ENCODE data around the gene CDV3.

The CDV3 gene

GRCh38 chr3:133610031-133610430 lies 36.5 kb downstream of the CDV3 start:
- TF ChIP-seq SIN3A (IDR thresholded peaks at IDR 0.05; ENCODE audit: borderline replicate concordance, insufficient read depth, low read length) (no peak), FOXP2 (optimal IDR thresholded peaks at IDR 0.05; ENCODE audit: borderline replicate concordance, extremely low read depth, extremely low read length, insufficient read depth) (no peak), POLR2AphosphoS5 (IDR thresholded peaks at IDR 0.05; ENCODE audit: low read depth, low read length) (no peak), TAF1 (IDR thresholded peaks at IDR 0.05; ENCODE audit: borderline replicate concordance, insufficient read depth, low read length) (no peak)
- TF ChIP-seq, protein P1, sequence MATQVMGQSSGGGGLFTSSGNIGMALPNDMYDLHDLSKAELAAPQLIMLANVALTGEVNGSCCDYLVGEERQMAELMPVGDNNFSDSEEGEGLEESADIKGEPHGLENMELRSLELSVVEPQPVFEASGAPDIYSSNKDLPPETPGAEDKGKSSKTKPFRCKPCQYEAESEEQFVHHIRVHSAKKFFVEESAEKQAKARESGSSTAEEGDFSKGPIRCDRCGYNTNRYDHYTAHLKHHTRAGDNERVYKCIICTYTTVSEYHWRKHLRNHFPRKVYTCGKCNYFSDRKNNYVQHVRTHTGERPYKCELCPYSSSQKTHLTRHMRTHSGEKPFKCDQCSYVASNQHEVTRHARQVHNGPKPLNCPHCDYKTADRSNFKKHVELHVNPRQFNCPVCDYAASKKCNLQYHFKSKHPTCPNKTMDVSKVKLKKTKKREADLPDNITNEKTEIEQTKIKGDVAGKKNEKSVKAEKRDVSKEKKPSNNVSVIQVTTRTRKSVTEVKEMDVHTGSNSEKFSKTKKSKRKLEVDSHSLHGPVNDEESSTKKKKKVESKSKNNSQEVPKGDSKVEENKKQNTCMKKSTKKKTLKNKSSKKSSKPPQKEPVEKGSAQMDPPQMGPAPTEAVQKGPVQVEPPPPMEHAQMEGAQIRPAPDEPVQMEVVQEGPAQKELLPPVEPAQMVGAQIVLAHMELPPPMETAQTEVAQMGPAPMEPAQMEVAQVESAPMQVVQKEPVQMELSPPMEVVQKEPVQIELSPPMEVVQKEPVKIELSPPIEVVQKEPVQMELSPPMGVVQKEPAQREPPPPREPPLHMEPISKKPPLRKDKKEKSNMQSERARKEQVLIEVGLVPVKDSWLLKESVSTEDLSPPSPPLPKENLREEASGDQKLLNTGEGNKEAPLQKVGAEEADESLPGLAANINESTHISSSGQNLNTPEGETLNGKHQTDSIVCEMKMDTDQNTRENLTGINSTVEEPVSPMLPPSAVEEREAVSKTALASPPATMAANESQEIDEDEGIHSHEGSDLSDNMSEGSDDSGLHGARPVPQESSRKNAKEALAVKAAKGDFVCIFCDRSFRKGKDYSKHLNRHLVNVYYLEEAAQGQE (IDR thresholded peaks at IDR 0.05; ENCODE audit: insufficient read depth in 1 of 2, low read depth in 2 of 2, low read length in 2 of 2) = no peak

- TF ChIP-seq, protein P1 (IDR thresholded peaks at IDR 0.05; ENCODE audit: insufficient read depth in 1 of 2, low read depth in 2 of 2, low read length in 2 of 2) = no peak
- TF ChIP-seq POLR2AphosphoS5 (IDR thresholded peaks at IDR 0.05; ENCODE audit: low read depth, low read length) (no peak), TAF1 (IDR thresholded peaks at IDR 0.05; ENCODE audit: borderline replicate concordance, insufficient read depth, low read length) (no peak), FOXP2 (optimal IDR thresholded peaks at IDR 0.05; ENCODE audit: borderline replicate concordance, extremely low read depth, extremely low read length, insufficient read depth) (no peak), SIN3A (IDR thresholded peaks at IDR 0.05; ENCODE audit: borderline replicate concordance, insufficient read depth, low read length) (no peak)
These were observed 38.0 kb downstream of the CDV3 start for GRCh38 chr3:133611534-133611933.

DNA sequence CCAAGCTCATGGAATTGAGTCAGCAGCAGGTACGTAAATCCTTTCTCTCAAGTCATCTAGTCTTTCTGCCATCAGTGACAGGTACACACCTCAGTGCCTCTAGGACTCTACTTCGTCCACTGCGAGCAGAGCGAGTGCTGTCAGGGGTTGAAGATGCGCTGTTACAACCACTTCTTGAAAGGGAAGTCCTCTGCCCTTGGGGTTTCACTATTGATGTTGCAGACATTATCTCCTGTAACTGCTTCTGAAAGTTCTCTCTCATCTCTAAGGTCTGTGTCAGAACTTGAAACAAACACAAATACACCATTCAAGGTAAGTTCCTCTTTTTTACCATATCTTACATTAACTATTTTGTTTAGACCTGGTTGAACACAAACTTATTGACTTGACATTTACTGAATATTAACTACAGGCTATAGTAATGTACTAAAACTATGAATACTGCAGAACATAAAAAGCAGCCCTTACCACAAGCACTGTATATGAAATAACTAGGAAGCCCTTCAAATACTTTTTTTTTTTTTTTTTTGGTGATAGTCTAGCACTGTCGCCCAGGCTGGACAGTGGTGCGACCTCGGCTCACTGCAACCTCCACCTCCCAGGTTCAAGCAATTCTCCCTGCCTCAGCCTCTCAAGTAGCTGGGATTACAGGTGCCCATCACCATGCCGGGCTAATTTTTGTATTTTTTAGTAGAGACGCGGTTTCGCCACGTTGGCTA lies 46.7 kb downstream of the CDV3 start:
- TF ChIP-seq POLR2AphosphoS5 (IDR thresholded peaks at IDR 0.05; ENCODE audit: low read depth, low read length) (no peak), FOXP2 (optimal IDR thresholded peaks at IDR 0.05; ENCODE audit: borderline replicate concordance, extremely low read depth, extremely low read length, insufficient read depth) (no peak), SIN3A (IDR thresholded peaks at IDR 0.05; ENCODE audit: borderline replicate concordance, insufficient read depth, low read length) (no peak), TAF1 (IDR thresholded peaks at IDR 0.05; ENCODE audit: borderline replicate concordance, insufficient read depth, low read length) (no peak)
- TF ChIP-seq, protein P1 (IDR thresholded peaks at IDR 0.05; ENCODE audit: insufficient read depth in 1 of 2, low read depth in 2 of 2, low read length in 2 of 2) = no peak

- TF ChIP-seq FOXP2 (optimal IDR thresholded peaks at IDR 0.05; ENCODE audit: borderline replicate concordance, extremely low read depth, extremely low read length, insufficient read depth) (no peak), SIN3A (IDR thresholded peaks at IDR 0.05; ENCODE audit: borderline replicate concordance, insufficient read depth, low read length) (no peak), TAF1 (IDR thresholded peaks at IDR 0.05; ENCODE audit: borderline replicate concordance, insufficient read depth, low read length) (no peak), POLR2AphosphoS5 (IDR thresholded peaks at IDR 0.05; ENCODE audit: low read depth, low read length) (no peak)
- TF ChIP-seq, protein P1 (IDR thresholded peaks at IDR 0.05; ENCODE audit: insufficient read depth in 1 of 2, low read depth in 2 of 2, low read length in 2 of 2) = no peak
These were observed 54.3 kb downstream of the CDV3 start for GRCh38 chr3:133627789-133628188.

Data from PFSK-1 (cell line).